Neural crest cell (in vitro differentiated cells): Measurements from ENCODE around the gene PPP2R2C. TPM values are rescaled to one million over a fixed set of nuclear protein-coding genes. Genes with fewer than 3 reads are reported as not detected.

Source experiments
- DNase-seq: peaks from one replicate; pipeline ENCODE4 v3.0.0; 2021; ENCODE audit warnings: low read depth, mixed read lengths, low spot score
- H3K27ac Mint-ChIP-seq: one replicate; pipeline ENCODE4 v1.8.0; 2021; ENCODE audit warnings: mild to moderate bottlenecking, mixed read lengths; ENCODE audit not compliant: unreplicated experiment
- H3K27me3 Mint-ChIP-seq: 2 replicates; pipeline ENCODE4 v1.8.0; 2021; ENCODE audit warnings: low read depth, mild to moderate bottlenecking, mixed read lengths
- H3K36me3 Mint-ChIP-seq: 2 replicates; pipeline ENCODE4 v1.8.0; 2021; ENCODE audit warnings: low read depth, mild to moderate bottlenecking, mixed read lengths
- H3K4me1 Mint-ChIP-seq: 2 replicates; pipeline ENCODE4 v1.8.0; 2021; ENCODE audit warnings: mixed read lengths
- H3K4me3 Mint-ChIP-seq: one replicate; pipeline ENCODE4 v1.8.0; 2021; ENCODE audit warnings: mild to moderate bottlenecking, mixed read lengths
- H3K9me3 Mint-ChIP-seq: 2 replicates; pipeline ENCODE4 v1.8.0; 2021; ENCODE audit warnings: mixed read lengths
- total RNA-seq: library from RNA; stranded (reverse); gene quantifications from 2 replicates; pipeline ENCODE4 v1.2.1, GENCODE V29; 2021
- TF ChIP-seq, protein P1 (sequence below): fragments of 200-600 bp; sonication (generic); conservative IDR thresholded peaks from 2 replicates; pipeline ENCODE4 v1.5.0; 2021; ENCODE audit warnings: antibody characterized with exemption, mild to moderate bottlenecking

PPP2R2C gene
- total RNA-seq, 1 donor from 2014 or later = 0.35 TPM

DNA sequence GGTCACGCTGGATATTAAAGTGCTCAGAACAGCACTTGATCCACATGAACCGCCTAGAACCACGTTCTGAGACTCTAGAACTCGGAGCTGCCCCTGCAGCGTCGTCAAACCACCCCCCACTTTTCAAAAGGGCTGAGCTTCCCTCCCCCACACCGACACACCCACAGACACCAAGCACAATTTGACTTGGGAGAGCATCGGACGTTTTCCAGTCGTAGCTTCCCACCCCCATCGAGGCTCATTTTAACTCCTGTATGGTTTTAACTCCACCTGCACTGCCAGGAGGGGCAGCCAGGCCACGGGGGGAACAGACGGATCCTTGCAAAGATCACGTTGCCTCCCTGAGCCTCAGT, 26.3 kb downstream of the PPP2R2C start:
- Mint-ChIP-seq H3K4me1 (peaks cover 20% of the 10 kb centered on the region), H3K36me3 (no peaks in the 10 kb centered on the region), H3K27me3 (peaks cover 12% of the 10 kb centered on the region), H3K9me3 (no peaks in the 10 kb centered on the region), H3K27ac (no peak overlapping the region), H3K4me3 (no peak overlapping the region)
- DNase-seq = no peak
- TF ChIP-seq, protein P1, sequence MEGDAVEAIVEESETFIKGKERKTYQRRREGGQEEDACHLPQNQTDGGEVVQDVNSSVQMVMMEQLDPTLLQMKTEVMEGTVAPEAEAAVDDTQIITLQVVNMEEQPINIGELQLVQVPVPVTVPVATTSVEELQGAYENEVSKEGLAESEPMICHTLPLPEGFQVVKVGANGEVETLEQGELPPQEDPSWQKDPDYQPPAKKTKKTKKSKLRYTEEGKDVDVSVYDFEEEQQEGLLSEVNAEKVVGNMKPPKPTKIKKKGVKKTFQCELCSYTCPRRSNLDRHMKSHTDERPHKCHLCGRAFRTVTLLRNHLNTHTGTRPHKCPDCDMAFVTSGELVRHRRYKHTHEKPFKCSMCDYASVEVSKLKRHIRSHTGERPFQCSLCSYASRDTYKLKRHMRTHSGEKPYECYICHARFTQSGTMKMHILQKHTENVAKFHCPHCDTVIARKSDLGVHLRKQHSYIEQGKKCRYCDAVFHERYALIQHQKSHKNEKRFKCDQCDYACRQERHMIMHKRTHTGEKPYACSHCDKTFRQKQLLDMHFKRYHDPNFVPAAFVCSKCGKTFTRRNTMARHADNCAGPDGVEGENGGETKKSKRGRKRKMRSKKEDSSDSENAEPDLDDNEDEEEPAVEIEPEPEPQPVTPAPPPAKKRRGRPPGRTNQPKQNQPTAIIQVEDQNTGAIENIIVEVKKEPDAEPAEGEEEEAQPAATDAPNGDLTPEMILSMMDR = no peak

DNA sequence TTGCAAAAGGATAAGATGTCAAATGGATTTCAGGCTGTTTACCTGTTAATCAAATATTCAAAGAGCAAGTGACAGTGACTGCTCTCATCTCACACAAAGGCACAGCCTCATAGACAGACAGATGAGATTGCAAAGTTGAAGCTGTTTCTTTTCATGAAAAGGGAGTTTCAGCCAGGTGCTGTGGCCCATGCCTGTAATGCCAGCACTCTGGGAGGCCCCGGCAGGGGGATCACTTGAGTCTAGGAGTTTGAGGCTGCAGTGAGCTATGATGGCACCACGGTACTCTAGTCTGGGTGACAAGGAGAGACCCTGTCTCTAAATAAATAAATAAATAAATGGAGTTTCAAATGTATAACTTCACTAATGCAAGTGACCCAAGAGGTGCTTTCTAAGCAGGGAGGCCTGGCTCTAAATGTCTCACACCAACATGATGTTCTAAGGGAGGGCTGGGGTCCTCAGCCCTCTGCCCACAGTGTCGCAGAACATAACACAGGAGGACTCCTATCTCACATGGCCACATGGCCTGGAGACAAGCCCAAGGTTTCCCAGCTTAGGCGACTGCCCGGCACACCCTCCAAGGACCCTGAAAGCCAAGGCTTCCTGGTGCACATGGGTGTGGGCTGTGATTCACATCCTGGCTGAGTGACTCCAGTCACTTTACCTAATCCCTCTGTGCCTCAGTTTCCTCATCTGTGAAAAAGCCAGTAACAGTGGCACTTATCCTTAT, 26.8 kb downstream of the PPP2R2C start:
- Mint-ChIP-seq H3K36me3 (no peaks in the 10 kb centered on the region), H3K4me3 (no peak overlapping the region), H3K4me1 (peaks cover 20% of the 10 kb centered on the region), H3K27ac (no peak overlapping the region), H3K27me3 (peaks cover 12% of the 10 kb centered on the region), H3K9me3 (no peaks in the 10 kb centered on the region)
- TF ChIP-seq, protein P1 = no peak
- no peak for DNase-seq

DNA sequence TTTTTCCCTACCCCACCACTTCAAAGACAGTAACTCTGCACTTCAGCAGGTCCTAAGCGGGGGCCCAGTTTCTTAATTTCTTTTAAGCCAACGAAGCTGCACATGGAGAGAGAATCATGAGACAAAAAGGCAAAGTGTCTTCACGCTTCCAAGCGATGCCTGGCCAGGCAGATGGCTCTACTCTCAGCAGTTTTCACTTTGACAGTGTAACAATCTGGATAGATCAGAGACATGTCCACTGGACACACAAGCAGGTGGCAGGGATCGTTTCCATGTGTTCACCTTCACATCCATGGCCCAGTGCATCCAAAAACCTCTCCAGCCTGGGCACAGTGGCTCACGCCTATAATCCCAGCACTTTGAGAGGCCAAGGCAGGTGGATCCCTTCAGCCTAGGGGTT, 27.8 kb downstream of the PPP2R2C start:
- H3K27ac Mint-ChIP-seq = no peak overlapping the region
- DNase-seq = no peak
- no peak overlapping the region for H3K4me3 Mint-ChIP-seq
- H3K9me3 Mint-ChIP-seq = no peaks in the 10 kb centered on the region
- H3K36me3 Mint-ChIP-seq = no peaks in the 10 kb centered on the region
- H3K27me3 Mint-ChIP-seq = peaks cover 18% of the 10 kb centered on the region
- peaks cover 20% of the 10 kb centered on the region for H3K4me1 Mint-ChIP-seq
- TF ChIP-seq, protein P1 = no peak

DNA sequence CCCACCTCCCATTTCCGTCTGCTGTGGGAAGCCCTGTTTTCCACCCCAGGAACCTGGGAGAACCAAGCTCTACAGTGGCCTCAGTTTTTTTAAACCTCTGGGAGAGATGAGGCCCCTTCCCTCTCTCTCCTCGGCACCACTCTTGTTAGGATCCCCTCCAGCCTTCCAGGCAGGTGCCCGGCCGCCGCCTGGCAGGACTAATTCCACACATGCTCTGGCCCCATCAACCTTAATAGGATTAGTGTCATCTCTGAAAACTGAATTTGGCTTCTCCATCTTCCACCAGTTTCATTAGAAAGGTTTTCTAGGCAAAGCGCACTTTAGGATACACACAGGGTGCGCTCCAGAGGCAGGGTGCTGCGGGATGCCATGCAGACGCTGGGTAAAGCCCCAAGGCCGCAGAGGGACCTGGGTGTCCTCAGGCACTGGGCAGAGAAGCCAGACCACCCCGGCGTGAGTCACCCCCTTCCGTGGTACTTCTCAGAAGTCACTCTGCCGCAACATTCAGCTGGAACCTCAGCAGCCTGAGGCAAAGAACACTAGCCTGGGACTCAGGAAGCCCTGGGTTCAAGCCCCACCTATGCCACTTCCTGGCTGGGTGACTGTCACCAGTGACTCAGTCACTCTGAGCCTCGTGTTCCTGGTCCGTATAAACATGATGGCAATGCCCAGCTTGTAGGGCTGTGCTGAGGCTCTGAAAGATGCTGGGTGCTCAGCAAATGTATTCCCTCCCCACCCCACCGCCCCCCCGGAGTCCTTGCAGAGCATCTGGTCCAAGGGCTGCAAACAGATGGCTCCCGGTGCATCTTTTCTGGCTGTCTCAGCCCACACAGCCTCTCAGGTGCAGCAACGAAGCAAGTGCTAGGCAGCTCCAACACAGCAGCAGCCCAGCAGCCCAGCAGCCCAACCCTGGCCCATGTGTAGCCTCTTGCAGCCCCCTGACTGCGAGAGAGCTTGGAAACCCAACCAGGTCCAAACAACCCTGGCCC, 29.1 kb downstream of the PPP2R2C start:
- Mint-ChIP-seq H3K4me3 (no peak overlapping the region), H3K36me3 (no peaks in the 10 kb centered on the region), H3K9me3 (no peaks in the 10 kb centered on the region), H3K27me3 (peaks cover 23% of the 10 kb centered on the region), H3K27ac (no peak overlapping the region), H3K4me1 (peaks cover 20% of the 10 kb centered on the region)
- TF ChIP-seq, protein P1 = no peak
- DNase-seq = no peak

DNA sequence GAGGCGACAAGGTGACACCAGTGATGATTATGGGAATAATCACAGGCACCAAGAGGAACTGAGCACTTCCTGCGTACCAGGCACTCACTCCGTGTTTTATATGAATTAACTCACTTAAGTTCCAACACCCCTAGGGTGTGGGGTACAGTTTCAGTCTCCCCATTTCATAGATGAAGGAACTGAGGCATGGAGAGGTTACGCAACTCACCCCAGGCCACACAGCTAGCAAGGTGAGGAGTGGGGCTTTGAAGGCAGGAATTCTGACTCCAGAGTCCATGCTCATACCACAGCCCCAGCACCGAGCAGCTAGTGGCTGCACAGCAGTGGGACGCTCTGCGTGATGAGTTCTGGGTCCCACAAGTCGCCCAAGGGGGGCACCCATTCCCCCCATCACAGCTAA, 29.9 kb downstream of the PPP2R2C start:
- no peak overlapping the region for H3K4me3 Mint-ChIP-seq
- peaks cover 22% of the 10 kb centered on the region for H3K27me3 Mint-ChIP-seq

More for the DNA sequence above, 29.9 kb downstream of the PPP2R2C start:
- Mint-ChIP-seq H3K36me3 (no peaks in the 10 kb centered on the region), H3K27ac (no peak overlapping the region), H3K9me3 (no peaks in the 10 kb centered on the region), H3K4me1 (peaks cover 16% of the 10 kb centered on the region)
- TF ChIP-seq, protein P1 = no peak
- no peak for DNase-seq
